ENCODE data around the gene NME1.

Gene NME1

GRCh38 chr17:51189162-51189561 lies 35.8 kb downstream of the NME1 start:
- no peak for DNase-seq (ENCODE audit: low read depth in 2 of 2, low spot score in 1 of 2)

- no peak for DNase-seq (ENCODE audit: low read depth in 2 of 2, low spot score in 1 of 2)
These were observed 36.3 kb downstream of the NME1 start for GRCh38 chr17:51189628-51190027.

GRCh38 chr17:51191895-51192294 lies 38.5 kb downstream of the NME1 start:
- no peak for DNase-seq (ENCODE audit: low read depth in 2 of 2, low spot score in 1 of 2)

- no peak for DNase-seq (ENCODE audit: low read depth in 2 of 2, low spot score in 1 of 2)
These were observed 44.4 kb downstream of the NME1 start for GRCh38 chr17:51197754-51198153.

GRCh38 chr17:51200295-51200694 lies 46.9 kb downstream of the NME1 start:
- peak in 1 of 2 donors; percentile 8 for DNase-seq (ENCODE audit: low read depth in 2 of 2, low spot score in 1 of 2)

GRCh38 chr17:51200846-51201245 lies 47.5 kb downstream of the NME1 start:
- no peak for DNase-seq (ENCODE audit: low read depth in 2 of 2, low spot score in 1 of 2)

- DNase-seq (ENCODE audit: low read depth in 2 of 2, low spot score in 1 of 2) = no peak
These were observed 50.5 kb downstream of the NME1 start for GRCh38 chr17:51203838-51204237.

Data from stimulated activated CD8-positive, alpha-beta memory T cell treated with anti-CD3 and anti-CD28 coated beads, Interleukin-4, amount 100 ng/mL, for 1 hour (primary cell).